Heart right ventricle (tissue), 16 donors: ENCODE results near the gene SHTN1. TPM values are rescaled to one million over a fixed set of nuclear protein-coding genes. Genes with fewer than 3 reads are reported as not detected.

Experiments
- ATAC-seq, 8 donors: fragments of 200-7000 bp; cut with Tn5 transposase; one replicate each; pipeline ENCODE4 v1.9.1; 2020; ENCODE audit warnings: mild to moderate bottlenecking in 8 of 8, moderate library complexity in 8 of 8, moderate number of reproducible peaks in 1 of 8
- DNase-seq, 2 donors: peaks; one replicate each; pipeline ENCODE4 v3.0.0-alpha.2; 2020
- H3K27ac ChIP-seq, 10 donors: fragments of 200-600 bp; sonication (generic) in 2 of 10; one replicate each; pipeline versions ENCODE4 v1.5.0 to v1.8.0; 2020 to 2022; ENCODE audit warnings: mild to moderate bottlenecking in 3 of 10
- H3K27me3 ChIP-seq, 7 donors: fragments of 200-600 bp; one replicate each; pipeline ENCODE4 v1.8.0; 2021 to 2022; ENCODE audit warnings: mild to moderate bottlenecking in 2 of 7
- H3K36me3 ChIP-seq, 9 donors: fragments of 200-600 bp; sonication (generic) in 1 of 9; one replicate each; pipeline versions ENCODE4 v1.5.0 to v1.8.0; 2020 to 2022; ENCODE audit warnings: mild to moderate bottlenecking in 2 of 9
- H3K4me1 ChIP-seq, 9 donors: fragments of 200-600 bp; sonication (generic) in 1 of 9; one replicate each; pipeline versions ENCODE4 v1.5.0 to v1.8.0; 2020 to 2022; ENCODE audit warnings: mild to moderate bottlenecking in 4 of 9
- H3K4me3 ChIP-seq, 10 donors: fragments of 200-600 bp; sonication (generic) in 2 of 10; one replicate each; pipeline versions ENCODE4 v1.5.0 to v1.8.0; 2020 to 2022; ENCODE audit warnings: mild to moderate bottlenecking in 7 of 10, moderate library complexity in 2 of 10
- H3K9me3 ChIP-seq, 11 donors: fragments of 200-600 bp in 10 of 11; sonication (generic) in 2 of 11; one replicate each; pipeline versions ENCODE4 v1.5.0 to v1.8.0; 2013 to 2022; ENCODE audit warnings: mild to moderate bottlenecking in 2 of 11, control low read depth in 1 of 11, moderate library complexity in 1 of 11
- WGBS, 2 donors: extraction: QIAGEN DNeasy Blood & Tissue Kit; methylation state at CpG; one replicate each; pipeline ENCODE4 v1.1.7; 2013; ENCODE audit warnings: inconsistent platforms in 1 of 2; 5-methylcytosine and 5-hydroxymethylcytosine counted together
- intact Hi-C, 10 donors: fragments of 100-400 bp; cut with DNase I; formaldehyde crosslinking; loops; one replicate each; pipeline versions ENCODE4 v1.11.1 to v1.14.2; 2022
- polyA plus RNA-seq, 2 donors: library from polyadenylated mRNA; stranded (reverse); fragments of 200-250 nt; gene quantifications; one replicate each; pipeline ENCODE4 v1.2.3, GENCODE V29; 2013
- total RNA-seq, 10 donors: library from RNA; stranded (reverse); fragmentation: NEBNext Ultra II Directional in 3 of 10; extraction: Animal tissue kit (Norgen Biotek cat#: 25700) in 3 of 10; gene quantifications; one replicate each; pipeline versions ENCODE4 v1.2.1 to v1.2.4, GENCODE V29; 2021 to 2023
- TF ChIP-seq, protein P1 (sequence below), 9 donors: fragments of 200-600 bp; sonication (generic) in 2 of 9; IDR thresholded peaks; one replicate each; pipeline versions ENCODE4 v1.5.0 to v1.8.0; 2021 to 2022; ENCODE audit warnings: antibody characterized with exemption in 9 of 9, mild to moderate bottlenecking in 5 of 9, moderate library complexity in 1 of 9
- donor health status: Arrhythmogenic right ventricular cardiomyopathy.
- donor health status: ischemic (EF 13 %, LVEDD 7.1; RV severe dilation, severe dysfunction).
- donor health status: healthy with polysubstance abuse.
- donor health status: DM: no; HTN: yes; CAD: no.
- donor health status: DM: no; HTN: no; CAD: no.
- donor health status: ischemic (EF 25% LVEDD 6.9; RV normal size, moderate dysfunction).
- donor health status: ischemic (EF 25% LVEDD 5.7; RV mildly dilated, moderate dysfunction).
- donor health status: healthy.
- donor health status: DM: yes; HTN: yes; CAD: no.
- donor health status: Ischemic cardiomyopathy.
- donor health status: ischemic (EF 35%, LVEDD 5.7; RV mildly dilated, moderate dysfunction).
- donor health status: nonischemic (EF 11% LVEDD 7.7; RV severe dilation, severe dysfunction).
- donor health status: DM: yes; HTN: yes; CAD: no.
- donor health status: PGD.
- donor health status: ischemic (EF 29% LVEDD 5.4; RV normal size, mild dysfunction).
- donor health status: nonischemic (EF 23%, LVEDD 6.1; RV moderate dilation, normal function).

SHTN1 gene
- total and polyA plus RNA-seq, 12 donors = 0.86 to 13.1 (median 2.8) TPM

DNA sequence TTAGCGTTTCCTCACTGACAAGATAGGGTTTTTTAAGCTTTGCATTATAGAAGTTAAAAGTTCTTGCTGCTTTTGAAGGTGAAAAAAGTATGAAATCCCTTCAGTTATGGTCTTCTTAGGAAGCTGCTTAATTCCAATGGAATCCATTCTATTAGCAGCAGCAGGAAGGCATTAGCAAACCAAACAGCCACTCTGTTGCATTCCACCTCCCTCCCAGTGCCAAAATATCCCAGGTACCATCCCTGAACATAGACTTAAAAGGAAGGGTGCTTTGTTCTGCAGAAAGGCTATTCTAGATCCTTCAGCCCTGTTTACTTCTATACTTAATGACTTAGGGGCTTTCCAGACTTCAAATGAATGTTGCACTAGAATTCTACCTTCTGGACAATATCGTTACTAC, 131.9 kb downstream of the SHTN1 start:
- no peaks in the 10 kb centered on the region for H3K4me1 ChIP-seq
- TF ChIP-seq, protein P1, sequence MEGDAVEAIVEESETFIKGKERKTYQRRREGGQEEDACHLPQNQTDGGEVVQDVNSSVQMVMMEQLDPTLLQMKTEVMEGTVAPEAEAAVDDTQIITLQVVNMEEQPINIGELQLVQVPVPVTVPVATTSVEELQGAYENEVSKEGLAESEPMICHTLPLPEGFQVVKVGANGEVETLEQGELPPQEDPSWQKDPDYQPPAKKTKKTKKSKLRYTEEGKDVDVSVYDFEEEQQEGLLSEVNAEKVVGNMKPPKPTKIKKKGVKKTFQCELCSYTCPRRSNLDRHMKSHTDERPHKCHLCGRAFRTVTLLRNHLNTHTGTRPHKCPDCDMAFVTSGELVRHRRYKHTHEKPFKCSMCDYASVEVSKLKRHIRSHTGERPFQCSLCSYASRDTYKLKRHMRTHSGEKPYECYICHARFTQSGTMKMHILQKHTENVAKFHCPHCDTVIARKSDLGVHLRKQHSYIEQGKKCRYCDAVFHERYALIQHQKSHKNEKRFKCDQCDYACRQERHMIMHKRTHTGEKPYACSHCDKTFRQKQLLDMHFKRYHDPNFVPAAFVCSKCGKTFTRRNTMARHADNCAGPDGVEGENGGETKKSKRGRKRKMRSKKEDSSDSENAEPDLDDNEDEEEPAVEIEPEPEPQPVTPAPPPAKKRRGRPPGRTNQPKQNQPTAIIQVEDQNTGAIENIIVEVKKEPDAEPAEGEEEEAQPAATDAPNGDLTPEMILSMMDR (IDR thresholded peaks at IDR 0.05) = no peak
- H3K27me3 ChIP-seq = peaks cover 0 to 42% (median 17%) of the 10 kb centered on the region in 7 donors
- DNase-seq = no peak
- no peak overlapping the region for H3K4me3 ChIP-seq
- intact Hi-C loops = no loop called here
- H3K27ac ChIP-seq = no peak overlapping the region
- 45 to 69% methylated on average over 2 of the region's 2 CpGs for WGBS, 2 donors
- no peaks in the 10 kb centered on the region for H3K36me3 ChIP-seq
- ATAC-seq = no peak
- no peaks in the 10 kb centered on the region for H3K9me3 ChIP-seq

DNA sequence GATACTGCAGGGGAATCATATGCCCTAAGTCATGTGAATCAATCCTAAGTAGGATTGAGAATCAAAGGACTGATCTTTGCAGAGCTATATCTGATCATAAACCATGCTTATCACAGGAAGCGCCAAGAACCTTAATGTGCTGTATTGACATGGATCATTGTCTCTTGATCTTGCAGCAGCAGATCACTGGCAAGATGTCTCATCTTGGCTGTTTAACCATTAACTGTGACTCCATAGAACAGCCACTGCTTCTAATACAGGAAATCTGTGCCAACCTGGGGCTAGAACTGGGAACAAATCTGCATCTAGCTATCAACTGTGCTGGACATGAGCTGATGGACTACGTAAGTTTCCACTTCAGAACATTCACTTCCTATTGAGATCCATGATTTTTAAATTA, 134.0 kb downstream of the SHTN1 start:
- H3K4me1 ChIP-seq = no peaks in the 10 kb centered on the region
- no peak overlapping the region for H3K4me3 ChIP-seq
- no peak for DNase-seq
- intact Hi-C loops = no loop called here
- H3K27me3 ChIP-seq = peaks cover 0 to 35% (median 13%) of the 10 kb centered on the region in 7 donors
- WGBS, 2 donors = 87 to 89% methylated on average over 2 of the region's 2 CpGs
- H3K9me3 ChIP-seq = no peaks in the 10 kb centered on the region
- H3K36me3 ChIP-seq = no peaks in the 10 kb centered on the region
- TF ChIP-seq, protein P1 (IDR thresholded peaks at IDR 0.05) = no peak
- ATAC-seq = no peak
- no peak overlapping the region for H3K27ac ChIP-seq

- H3K9me3 ChIP-seq = no peaks in the 10 kb centered on the region
- intact Hi-C loops = no loop called here
- no peaks in the 10 kb centered on the region for H3K36me3 ChIP-seq
- H3K4me1 ChIP-seq = no peaks in the 10 kb centered on the region
- DNase-seq = no peak
- peaks cover 0 to 28% (median 5%) of the 10 kb centered on the region in 7 donors for H3K27me3 ChIP-seq
- no peak overlapping the region for H3K27ac ChIP-seq
- no peak overlapping the region for H3K4me3 ChIP-seq
- no peak for ATAC-seq
- TF ChIP-seq, protein P1 (IDR thresholded peaks at IDR 0.05) = no peak
- WGBS, 2 donors = 59 to 60% methylated on average over 4 of the region's 4 CpGs
These were observed 136.3 kb downstream of the SHTN1 start for GRCh38 chr10:116868722-116869121.

DNA sequence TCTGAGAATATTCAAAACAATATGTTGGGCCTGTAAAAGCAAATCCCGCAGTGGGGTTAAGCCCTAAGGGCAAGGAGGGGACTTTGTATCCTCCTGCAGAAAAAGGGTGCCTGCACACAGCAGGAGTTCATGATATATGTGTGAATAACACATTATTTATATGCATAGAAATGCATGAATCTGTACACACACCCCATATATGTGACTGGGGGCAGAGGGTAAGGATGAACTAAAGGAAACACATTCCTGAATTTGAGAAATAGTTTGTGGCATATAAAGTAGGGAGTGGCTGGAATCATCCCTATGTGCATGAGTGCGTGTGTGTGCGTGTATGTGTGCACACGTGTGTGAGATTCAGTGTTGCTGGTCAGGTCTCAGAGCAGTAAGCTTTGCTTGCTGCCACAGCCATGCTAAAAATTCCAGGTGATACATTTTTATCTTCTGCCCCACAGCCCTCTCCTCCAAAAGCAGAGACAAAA, 136.8 kb downstream of the SHTN1 start:
- WGBS, 2 donors = 69 to 86% methylated on average over 4 of the region's 4 CpGs
- intact Hi-C loops = no loop called here
- H3K27me3 ChIP-seq = peaks cover 0 to 25% (median 3%) of the 10 kb centered on the region in 7 donors
- TF ChIP-seq, protein P1 (IDR thresholded peaks at IDR 0.05) = no peak
- no peak overlapping the region for H3K4me3 ChIP-seq
- H3K9me3 ChIP-seq = no peaks in the 10 kb centered on the region
- no peak overlapping the region for H3K27ac ChIP-seq
- no peaks in the 10 kb centered on the region for H3K4me1 ChIP-seq
- DNase-seq = no peak
- no peaks in the 10 kb centered on the region for H3K36me3 ChIP-seq
- no peak for ATAC-seq
